Heart right ventricle (tissue), 16 donors: ENCODE results near the gene RFXANK. TPM values are rescaled to one million over a fixed set of nuclear protein-coding genes. Genes with fewer than 3 reads are reported as not detected.

ENCODE experiments used
- ATAC-seq, 8 donors: fragments of 200-7000 bp; cut with Tn5 transposase; one replicate each; pipeline ENCODE4 v1.9.1; 2020; ENCODE audit warnings: mild to moderate bottlenecking in 8 of 8, moderate library complexity in 8 of 8, moderate number of reproducible peaks in 1 of 8
- DNase-seq, 2 donors: peaks; one replicate each; pipeline ENCODE4 v3.0.0-alpha.2; 2020
- H3K27ac ChIP-seq, 10 donors: fragments of 200-600 bp; sonication (generic) in 2 of 10; one replicate each; pipeline versions ENCODE4 v1.5.0 to v1.8.0; 2020 to 2022; ENCODE audit warnings: mild to moderate bottlenecking in 3 of 10
- H3K27me3 ChIP-seq, 7 donors: fragments of 200-600 bp; one replicate each; pipeline ENCODE4 v1.8.0; 2021 to 2022; ENCODE audit warnings: mild to moderate bottlenecking in 2 of 7
- H3K36me3 ChIP-seq, 9 donors: fragments of 200-600 bp; sonication (generic) in 1 of 9; one replicate each; pipeline versions ENCODE4 v1.5.0 to v1.8.0; 2020 to 2022; ENCODE audit warnings: mild to moderate bottlenecking in 2 of 9
- H3K4me1 ChIP-seq, 9 donors: fragments of 200-600 bp; sonication (generic) in 1 of 9; one replicate each; pipeline versions ENCODE4 v1.5.0 to v1.8.0; 2020 to 2022; ENCODE audit warnings: mild to moderate bottlenecking in 4 of 9
- H3K4me3 ChIP-seq, 10 donors: fragments of 200-600 bp; sonication (generic) in 2 of 10; one replicate each; pipeline versions ENCODE4 v1.5.0 to v1.8.0; 2020 to 2022; ENCODE audit warnings: mild to moderate bottlenecking in 7 of 10, moderate library complexity in 2 of 10
- H3K9me3 ChIP-seq, 11 donors: fragments of 200-600 bp in 10 of 11; sonication (generic) in 2 of 11; one replicate each; pipeline versions ENCODE4 v1.5.0 to v1.8.0; 2013 to 2022; ENCODE audit warnings: mild to moderate bottlenecking in 2 of 11, control low read depth in 1 of 11, moderate library complexity in 1 of 11
- CTCF ChIP-seq, 9 donors: fragments of 200-600 bp; sonication (generic) in 2 of 9; IDR thresholded peaks; one replicate each; pipeline versions ENCODE4 v1.5.0 to v1.8.0; 2021 to 2022; ENCODE audit warnings: antibody characterized with exemption in 9 of 9, mild to moderate bottlenecking in 5 of 9, moderate library complexity in 1 of 9
- WGBS, 2 donors: extraction: QIAGEN DNeasy Blood & Tissue Kit; methylation state at CpG; one replicate each; pipeline ENCODE4 v1.1.7; 2013; ENCODE audit warnings: inconsistent platforms in 1 of 2; 5-methylcytosine and 5-hydroxymethylcytosine counted together
- intact Hi-C, 10 donors: fragments of 100-400 bp; cut with DNase I; formaldehyde crosslinking; loops; one replicate each; pipeline versions ENCODE4 v1.11.1 to v1.14.2; 2022
- polyA plus RNA-seq, 2 donors: library from polyadenylated mRNA; stranded (reverse); fragments of 200-250 nt; gene quantifications; one replicate each; pipeline ENCODE4 v1.2.3, GENCODE V29; 2013
- total RNA-seq, 10 donors: library from RNA; stranded (reverse); fragmentation: NEBNext Ultra II Directional in 3 of 10; extraction: Animal tissue kit (Norgen Biotek cat#: 25700) in 3 of 10; gene quantifications; one replicate each; pipeline versions ENCODE4 v1.2.1 to v1.2.4, GENCODE V29; 2021 to 2023
- donor health status: Arrhythmogenic right ventricular cardiomyopathy.
- donor health status: ischemic (EF 13 %, LVEDD 7.1; RV severe dilation, severe dysfunction).
- donor health status: healthy with polysubstance abuse.
- donor health status: DM: no; HTN: yes; CAD: no.
- donor health status: DM: no; HTN: no; CAD: no.
- donor health status: ischemic (EF 25% LVEDD 6.9; RV normal size, moderate dysfunction).
- donor health status: ischemic (EF 25% LVEDD 5.7; RV mildly dilated, moderate dysfunction).
- donor health status: healthy.
- donor health status: DM: yes; HTN: yes; CAD: no.
- donor health status: Ischemic cardiomyopathy.
- donor health status: ischemic (EF 35%, LVEDD 5.7; RV mildly dilated, moderate dysfunction).
- donor health status: nonischemic (EF 11% LVEDD 7.7; RV severe dilation, severe dysfunction).
- donor health status: DM: yes; HTN: yes; CAD: no.
- donor health status: PGD.
- donor health status: ischemic (EF 29% LVEDD 5.4; RV normal size, mild dysfunction).
- donor health status: nonischemic (EF 23%, LVEDD 6.1; RV moderate dilation, normal function).

RFXANK gene
- total and polyA plus RNA-seq, 12 donors: 30.6 to 109 (median 37.5) TPM

GRCh38 chr19:19236173-19236572 is 44.1 kb downstream of the RFXANK start:
- intact Hi-C loops: no loop called here
- peaks cover 0 to 28% (median 11%) of the 10 kb centered on the region in 7 donors for H3K27me3 ChIP-seq
- H3K27ac ChIP-seq: no peak overlapping the region
- DNase-seq (no peak), ATAC-seq (no peak)
- no peaks in the 10 kb centered on the region for H3K4me1 ChIP-seq
- no peaks in the 10 kb centered on the region for H3K36me3 ChIP-seq
- no peak overlapping the region for H3K4me3 ChIP-seq
- no peak for TF ChIP-seq CTCF (IDR thresholded peaks at IDR 0.05)
- H3K9me3 ChIP-seq: peaks cover 0 to 42% (median 22%) of the 10 kb centered on the region in 11 donors

GRCh38 chr19:19238126-19238894 is 46.3 kb downstream of the RFXANK start:
- TF ChIP-seq CTCF (IDR thresholded peaks at IDR 0.05): no peak
- ATAC-seq: no peak
- H3K9me3 ChIP-seq: peaks cover 0 to 32% (median 21%) of the 10 kb centered on the region in 11 donors
- peaks cover 0 to 22% (median 11%) of the 10 kb centered on the region in 7 donors for H3K27me3 ChIP-seq
- 83 to 84% methylated on average over 18 of the region's 18 CpGs for WGBS, 2 donors
- no peak for DNase-seq
- no peak overlapping the region for H3K4me3 ChIP-seq
- H3K27ac ChIP-seq: no peak overlapping the region
- intact Hi-C loops: no loop called here
- no peaks in the 10 kb centered on the region for H3K36me3 ChIP-seq
- H3K4me1 ChIP-seq: no peaks in the 10 kb centered on the region

- no peak overlapping the region for H3K4me3 ChIP-seq
- no peak overlapping the region for H3K27ac ChIP-seq
- ATAC-seq: no peak
- peaks cover 0 to 26% (median 11%) of the 10 kb centered on the region in 7 donors for H3K27me3 ChIP-seq
- H3K36me3 ChIP-seq: no peaks in the 10 kb centered on the region
- no peaks in the 10 kb centered on the region for H3K4me1 ChIP-seq
- H3K9me3 ChIP-seq: peaks cover 0 to 19% (median 7%) of the 10 kb centered on the region in 11 donors
- DNase-seq: no peak
- TF ChIP-seq CTCF (IDR thresholded peaks at IDR 0.05): no peak
- intact Hi-C loops: no loop called here
Observed at GRCh38 chr19:19239675-19240074, 47.6 kb downstream of the RFXANK start.

GRCh38 chr19:19240476-19240875 is 48.4 kb downstream of the RFXANK start:
- H3K27ac ChIP-seq: no peak overlapping the region
- no peaks in the 10 kb centered on the region for H3K36me3 ChIP-seq
- peaks cover 0 to 11% (median 0%) of the 10 kb centered on the region in 11 donors for H3K9me3 ChIP-seq
- DNase-seq (no peak), ATAC-seq (no peak)
- 77 to 84% methylated on average over 9 of the region's 9 CpGs for WGBS, 2 donors
- H3K4me1 ChIP-seq: no peaks in the 10 kb centered on the region
- TF ChIP-seq CTCF (IDR thresholded peaks at IDR 0.05): no peak
- H3K27me3 ChIP-seq: peaks cover 0 to 34% (median 11%) of the 10 kb centered on the region in 7 donors
- intact Hi-C loops: no loop called here
- no peak overlapping the region for H3K4me3 ChIP-seq
